NCI-H146 (cell line): ENCODE data around the gene HUWE1.

Experiments used
- DNase-seq: peaks from one replicate; lab custom pipeline; 2025; lab: John Stamatoyannopoulos, UW

HUWE1 gene

GRCh38 chrX:53494436-53494835, 192.1 kb downstream of the HUWE1 start:
- peak; percentile 38 for DNase-seq

GRCh38 chrX:53486285-53486684, 200.2 kb downstream of the HUWE1 start:
- DNase-seq, result no peak

GRCh38 chrX:53483838-53484405, 202.6 kb downstream of the HUWE1 start:
- no peak for DNase-seq

DNA sequence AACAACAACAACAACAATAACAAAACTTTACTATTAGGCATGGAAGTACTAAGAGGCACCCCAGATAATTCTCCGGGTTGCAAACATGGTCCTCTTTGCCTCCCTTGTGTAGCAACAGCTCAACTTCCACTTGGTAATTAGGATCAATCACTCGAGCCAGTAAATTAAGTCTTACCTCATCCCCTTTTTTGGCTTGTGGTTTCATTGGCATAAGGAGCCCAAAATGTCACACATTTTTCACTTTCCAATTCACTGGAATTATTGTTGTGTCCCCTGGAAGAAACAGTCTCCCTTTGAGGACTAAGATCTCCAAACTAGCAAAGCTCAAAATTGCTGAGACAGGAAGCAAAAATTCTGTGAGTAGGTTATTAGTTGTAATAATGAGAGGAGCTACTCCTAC, 203.1 kb downstream of the HUWE1 start:
- no peak for DNase-seq
